SK-N-SH (cell line): Measurements from ENCODE around the gene PYGB.

Experiments used
- CHD2 ChIP-seq: fragments of 150-350 bp; IDR thresholded peaks from 2 replicates; pipeline ENCODE4 v1.6.1; 2018; ENCODE audit warnings: low read length; ENCODE audit not compliant: partially characterized antibody
- NFIC ChIP-seq: IDR thresholded peaks from 2 replicates; pipeline ENCODE4 v1.4.0; 2012; ENCODE audit warnings: borderline replicate concordance
- POLR2AphosphoS5 ChIP-seq: IDR thresholded peaks from 2 replicates; pipeline ENCODE4 v1.6.1; 2012; ENCODE audit warnings: low read depth, low read length
- RAD21 ChIP-seq: IDR thresholded peaks from 2 replicates; pipeline ENCODE4 v1.6.1; 2012; ENCODE audit warnings: mild to moderate bottlenecking, low read length
- RFX5 ChIP-seq: IDR thresholded peaks from 2 replicates; pipeline ENCODE4 v1.6.1; 2012; ENCODE audit warnings: mild to moderate bottlenecking, improper control_type of control experiment, low read length
- YY1 ChIP-seq: IDR thresholded peaks from 2 replicates; pipeline ENCODE4 v1.4.0; 2012; ENCODE audit warnings: low read depth, mild to moderate bottlenecking
- TF ChIP-seq, protein P1 (sequence below): fragments of 150-350 bp; IDR thresholded peaks from 2 replicates; pipeline ENCODE4 v1.6.1; 2017; ENCODE audit warnings: antibody characterized with exemption, low read length, low read depth, borderline replicate concordance
- TF ChIP-seq, protein P2 (sequence below): fragments of 200-600 bp; sonication (generic); IDR thresholded peaks from 2 replicates; pipeline ENCODE4 v1.6.1; 2017; ENCODE audit warnings: antibody characterized with exemption, mild to moderate bottlenecking, moderate library complexity

DNA sequence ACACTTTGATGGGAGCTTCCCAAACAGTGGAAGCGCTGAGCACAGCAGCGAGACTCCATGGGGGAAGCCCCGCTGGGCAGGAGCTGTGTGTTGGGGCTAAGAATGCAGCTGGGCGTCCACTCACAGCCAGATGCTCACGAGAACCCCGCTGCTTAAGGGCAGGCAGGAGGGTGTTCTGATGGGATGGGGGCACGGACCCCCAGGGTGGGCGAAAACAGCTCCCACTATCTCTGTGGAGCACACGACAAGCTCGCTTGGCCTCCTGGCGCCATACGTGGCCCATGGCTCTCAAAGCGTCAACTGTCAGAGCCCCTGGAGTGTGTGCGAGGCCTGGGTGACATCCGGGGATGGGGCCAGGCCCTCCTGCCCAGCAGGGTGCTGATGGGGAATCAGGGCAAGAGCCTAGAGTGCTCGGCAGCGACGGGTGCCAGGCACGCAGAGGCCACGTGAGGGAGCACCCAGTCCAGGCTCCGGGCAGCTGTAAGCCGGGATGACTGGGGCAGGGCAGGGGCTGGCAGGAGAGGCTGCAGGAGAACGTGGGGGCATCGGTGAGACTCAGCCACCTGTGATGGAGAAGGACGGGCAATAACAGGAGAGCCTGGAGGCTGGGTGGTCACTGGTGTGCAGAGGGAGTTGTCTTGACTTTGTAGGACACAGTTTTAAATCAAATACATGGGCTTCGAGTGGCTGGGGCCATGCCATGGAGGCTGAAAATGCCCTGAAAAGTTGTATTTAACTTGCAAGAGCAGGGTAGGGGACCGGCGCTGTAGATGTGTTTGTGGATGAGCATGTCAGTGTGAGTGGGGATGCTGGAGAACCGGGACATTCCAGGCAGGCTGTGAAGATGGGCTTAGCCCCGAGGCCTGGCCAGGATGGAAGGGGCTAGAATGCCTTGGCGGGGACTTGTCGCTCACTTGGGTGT, 27.3 kb downstream of the PYGB start:
- no peak for TF ChIP-seq YY1
- TF ChIP-seq POLR2AphosphoS5, result no peak
- TF ChIP-seq, protein P1, sequence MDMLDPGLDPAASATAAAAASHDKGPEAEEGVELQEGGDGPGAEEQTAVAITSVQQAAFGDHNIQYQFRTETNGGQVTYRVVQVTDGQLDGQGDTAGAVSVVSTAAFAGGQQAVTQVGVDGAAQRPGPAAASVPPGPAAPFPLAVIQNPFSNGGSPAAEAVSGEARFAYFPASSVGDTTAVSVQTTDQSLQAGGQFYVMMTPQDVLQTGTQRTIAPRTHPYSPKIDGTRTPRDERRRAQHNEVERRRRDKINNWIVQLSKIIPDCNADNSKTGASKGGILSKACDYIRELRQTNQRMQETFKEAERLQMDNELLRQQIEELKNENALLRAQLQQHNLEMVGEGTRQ, result no peak
- TF ChIP-seq, protein P2, sequence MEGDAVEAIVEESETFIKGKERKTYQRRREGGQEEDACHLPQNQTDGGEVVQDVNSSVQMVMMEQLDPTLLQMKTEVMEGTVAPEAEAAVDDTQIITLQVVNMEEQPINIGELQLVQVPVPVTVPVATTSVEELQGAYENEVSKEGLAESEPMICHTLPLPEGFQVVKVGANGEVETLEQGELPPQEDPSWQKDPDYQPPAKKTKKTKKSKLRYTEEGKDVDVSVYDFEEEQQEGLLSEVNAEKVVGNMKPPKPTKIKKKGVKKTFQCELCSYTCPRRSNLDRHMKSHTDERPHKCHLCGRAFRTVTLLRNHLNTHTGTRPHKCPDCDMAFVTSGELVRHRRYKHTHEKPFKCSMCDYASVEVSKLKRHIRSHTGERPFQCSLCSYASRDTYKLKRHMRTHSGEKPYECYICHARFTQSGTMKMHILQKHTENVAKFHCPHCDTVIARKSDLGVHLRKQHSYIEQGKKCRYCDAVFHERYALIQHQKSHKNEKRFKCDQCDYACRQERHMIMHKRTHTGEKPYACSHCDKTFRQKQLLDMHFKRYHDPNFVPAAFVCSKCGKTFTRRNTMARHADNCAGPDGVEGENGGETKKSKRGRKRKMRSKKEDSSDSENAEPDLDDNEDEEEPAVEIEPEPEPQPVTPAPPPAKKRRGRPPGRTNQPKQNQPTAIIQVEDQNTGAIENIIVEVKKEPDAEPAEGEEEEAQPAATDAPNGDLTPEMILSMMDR, result no peak
- no peak for TF ChIP-seq NFIC
- no peak for TF ChIP-seq CHD2
- no peak for TF ChIP-seq RFX5
- no peak for TF ChIP-seq RAD21
